Activated CD4-positive, alpha-beta T cell treated with anti-CD3 and anti-CD28 coated beads for 36 hours (primary cell): ENCODE results near the gene CLDN20. TPM values are rescaled to one million over a fixed set of nuclear protein-coding genes. Genes with fewer than 3 reads are reported as not detected.
"Not testable (repeated sequence)": the region's sequence is repeated elsewhere in the genome, so short reads cannot be mapped to it uniquely, and the experiment has no call there.

Experiments used
- ATAC-seq: fragments of 200-7000 bp; cut with Tn5 transposase; one replicate; pipeline ENCODE4 v1.10.0; 2021; ENCODE audit warnings: mild to moderate bottlenecking, moderate library complexity
- CTCF ChIA-PET: fragments of 350-600 bp; sonication (Branson Sonifier 250); formaldehyde crosslinking; loops from one replicate; lab custom pipeline; 2021; ENCODE audit warnings: antibody characterized with exemption; lab: Charles Lee
- POLR2A ChIA-PET: fragments of 350-600 bp; sonication (Branson Sonifier 250); formaldehyde crosslinking; loops from one replicate; lab custom pipeline; 2021; ENCODE audit warnings: antibody characterized with exemption, inconsistent platforms; lab: Charles Lee
- DNase-seq: peaks from one replicate; pipeline ENCODE4 v3.0.0-alpha.2; 2020
- H3K27ac Mint-ChIP-seq: one replicate; pipeline ENCODE4 v1.8.0; 2021; ENCODE audit warnings: mixed read lengths
- H3K27me3 Mint-ChIP-seq: one replicate; pipeline ENCODE4 v1.8.0; 2021; ENCODE audit warnings: mixed read lengths
- H3K36me3 Mint-ChIP-seq: one replicate; pipeline ENCODE4 v1.8.0; 2021; ENCODE audit warnings: low read depth, mixed read lengths
- H3K4me1 Mint-ChIP-seq: one replicate; pipeline ENCODE4 v1.8.0; 2021; ENCODE audit warnings: mixed read lengths
- H3K4me3 Mint-ChIP-seq: one replicate; pipeline ENCODE4 v1.8.0; 2021; ENCODE audit warnings: mild to moderate bottlenecking, moderate library complexity, mixed read lengths
- H3K9me3 Mint-ChIP-seq: one replicate; pipeline ENCODE4 v1.8.0; 2021; ENCODE audit warnings: low read depth, mixed read lengths
- intact Hi-C, 2 experiments: fragments of 100-400 bp; cut with DNase I in 1 of 2; cut with micrococcal nuclease in 1 of 2; formaldehyde crosslinking; loops; one replicate each; pipeline versions ENCODE4 v1.14.2 to v1.15.1; 2022 to 2024; cut with DNase I, micrococcal nuclease
- total RNA-seq, 2 experiments: library from RNA; stranded (reverse); gene quantifications; one replicate each; pipeline ENCODE4 v1.2.3, GENCODE V29; 2021

Gene CLDN20
- total RNA-seq, 2 experiments from 2014 or later = not detected

GRCh38 chr6:155259204-155259603, 4.6 kb upstream of the CLDN20 start:
- intact Hi-C loops = no loop called here
- ChIA-PET CTCF (interaction anchor here (1.3 kb wide), 3 partner anchors 9 to 25 kb away, joined by 4 to 5 read pairs (median 4); no protein-coding TSS in a partner anchor), POLR2A (no interaction called here)
- Mint-ChIP-seq H3K36me3 (peaks cover 32% of the 10 kb centered on the region), H3K4me3 (no peak overlapping the region), H3K9me3 (no peaks in the 10 kb centered on the region), H3K27ac (no peak overlapping the region), H3K27me3 (no peaks in the 10 kb centered on the region), H3K4me1 (peaks cover 16% of the 10 kb centered on the region)
- no peak for DNase-seq
- no peak for ATAC-seq

- no peaks in the 10 kb centered on the region for H3K27me3 Mint-ChIP-seq
- H3K27ac Mint-ChIP-seq = no peak overlapping the region
- intact Hi-C loops = loop anchor here in 1 of 2 experiments (10.0 kb wide), 1 partner anchor 575 kb away; no protein-coding TSS in a partner anchor
- no peak overlapping the region for H3K4me3 Mint-ChIP-seq
- peaks cover 14% of the 10 kb centered on the region for H3K4me1 Mint-ChIP-seq
- POLR2A ChIA-PET = no interaction called here
- no peak for ATAC-seq
- H3K9me3 Mint-ChIP-seq = no peaks in the 10 kb centered on the region
- DNase-seq = no peak
- H3K36me3 Mint-ChIP-seq = peaks cover 32% of the 10 kb centered on the region
- CTCF ChIA-PET = interaction anchor here (1.3 kb wide), 1 partner anchor 10 kb away, joined by 4 read pairs; no protein-coding TSS in a partner anchor
Observed at GRCh38 chr6:155259897-155260296, 3.9 kb upstream of the CLDN20 start.

- ChIA-PET CTCF (interaction anchor here (0.8 kb wide), 1 partner anchor 82 kb away, joined by 3 read pairs; no protein-coding TSS in a partner anchor), POLR2A (no interaction called here)
- ATAC-seq = no peak
- Mint-ChIP-seq H3K9me3 (no peaks in the 10 kb centered on the region), H3K4me3 (no peak overlapping the region), H3K27ac (peak overlapping the region; percentile 84), H3K27me3 (no peaks in the 10 kb centered on the region), H3K36me3 (peaks cover 31% of the 10 kb centered on the region), H3K4me1 (peaks cover 14% of the 10 kb centered on the region)
- intact Hi-C loops = loop anchor here in 1 of 2 experiments (10.0 kb wide), 1 partner anchor 576 kb away; no protein-coding TSS in a partner anchor
- DNase-seq = no peak
Observed at GRCh38 chr6:155260686-155261085, 3.1 kb upstream of the CLDN20 start.

- ATAC-seq (no peak), DNase-seq (no peak)
- Mint-ChIP-seq H3K9me3 (no peaks in the 10 kb centered on the region), H3K27ac (peak overlapping the region; percentile 84), H3K27me3 (no peaks in the 10 kb centered on the region), H3K4me3 (no peak overlapping the region), H3K36me3 (peaks cover 34% of the 10 kb centered on the region), H3K4me1 (peaks cover 17% of the 10 kb centered on the region)
- CTCF ChIA-PET = interaction anchor here (0.8 to 0.9 kb wide), 2 partner anchors 9 to 83 kb away, joined by 3 read pairs; no protein-coding TSS in a partner anchor
- intact Hi-C loops = loop anchor here in 1 of 2 experiments (10.0 kb wide), 1 partner anchor 577 kb away; no protein-coding TSS in a partner anchor
- POLR2A ChIA-PET = no interaction called here
Observed at GRCh38 chr6:155261111-155261900, 2.5 kb upstream of the CLDN20 start.

- Mint-ChIP-seq H3K36me3 (peaks cover 34% of the 10 kb centered on the region), H3K27ac (no peak overlapping the region), H3K4me3 (no peak overlapping the region), H3K9me3 (no peaks in the 10 kb centered on the region), H3K4me1 (peaks cover 17% of the 10 kb centered on the region), H3K27me3 (no peaks in the 10 kb centered on the region)
- ATAC-seq (no peak), DNase-seq (no peak)
- intact Hi-C loops = loop anchor here in 1 of 2 experiments (10.0 kb wide), 1 partner anchor 578 kb away; no protein-coding TSS in a partner anchor
- ChIA-PET CTCF (interaction anchor here (1.0 kb wide), 1 partner anchor 84 kb away, joined by 5 read pairs; no protein-coding TSS in a partner anchor), POLR2A (no interaction called here)
Observed at GRCh38 chr6:155262655-155263054, 1.2 kb upstream of the CLDN20 start.

- ChIA-PET CTCF (interaction anchor here (0.7 kb wide), 1 partner anchor 11 kb away, joined by 3 read pairs; no protein-coding TSS in a partner anchor), POLR2A (interaction anchor here (0.5 kb wide), 1 partner anchor 530 kb away, joined by 4 read pairs; no protein-coding TSS in a partner anchor)
- intact Hi-C loops = loop anchor here (5.0 to 10.0 kb wide), 2 partner anchors 88 to 580 kb away; no protein-coding TSS in a partner anchor
- Mint-ChIP-seq H3K27ac (peak overlapping the region; percentile 15), H3K27me3 (no peaks in the 10 kb centered on the region), H3K9me3 (no peaks in the 10 kb centered on the region), H3K4me3 (no peak overlapping the region), H3K4me1 (peaks cover 22% of the 10 kb centered on the region), H3K36me3 (peaks cover 31% of the 10 kb centered on the region)
- ATAC-seq = peak; percentile 19
- no peak for DNase-seq
Observed at GRCh38 chr6:155264693-155265320, 994 bp downstream of the CLDN20 start.

- H3K36me3 Mint-ChIP-seq = peaks cover 31% of the 10 kb centered on the region
- peaks cover 23% of the 10 kb centered on the region for H3K4me1 Mint-ChIP-seq
- ChIA-PET CTCF (interaction anchor here (0.7 to 2.6 kb wide), 2 partner anchors 10 to 88 kb away, joined by 3 to 11 read pairs; no protein-coding TSS in a partner anchor), POLR2A (no interaction called here)
- ATAC-seq = no peak
- no peak for DNase-seq
- no peaks in the 10 kb centered on the region for H3K27me3 Mint-ChIP-seq
- intact Hi-C loops = loop anchor here (5.0 to 10.0 kb wide), 2 partner anchors 89 to 581 kb away; no protein-coding TSS in a partner anchor
- no peaks in the 10 kb centered on the region for H3K9me3 Mint-ChIP-seq
- H3K4me3 Mint-ChIP-seq = no peak overlapping the region
- no peak overlapping the region for H3K27ac Mint-ChIP-seq
Observed at GRCh38 chr6:155265843-155266535, 2.2 kb downstream of the CLDN20 start.

GRCh38 chr6:155267411-155267810, 3.6 kb downstream of the CLDN20 start:
- no peak for ATAC-seq
- Mint-ChIP-seq H3K27ac (no peak overlapping the region), H3K9me3 (no peaks in the 10 kb centered on the region), H3K36me3 (peaks cover 29% of the 10 kb centered on the region), H3K4me3 (no peak overlapping the region), H3K4me1 (peaks cover 12% of the 10 kb centered on the region), H3K27me3 (no peaks in the 10 kb centered on the region)
- DNase-seq = no peak
- POLR2A ChIA-PET = no interaction called here
- intact Hi-C loops = loop anchor here (5.0 to 10.0 kb wide), 2 partner anchors 90 to 583 kb away; no protein-coding TSS in a partner anchor
- CTCF ChIA-PET = interaction anchor here (0.6 to 2.6 kb wide), 8 partner anchors 10 to 399 kb away, joined by 3 to 11 read pairs (median 4); no protein-coding TSS in a partner anchor

GRCh38 chr6:155268088-155268867, 4.5 kb downstream of the CLDN20 start:
- DNase-seq (peak; percentile 19), ATAC-seq (peak; percentile 51)
- intact Hi-C loops = loop anchor here (1.0 to 10.0 kb wide), 3 partner anchors 91 to 583 kb away; no protein-coding TSS in a partner anchor
- H3K9me3 Mint-ChIP-seq, POLR2A ChIA-PET, H3K4me3 Mint-ChIP-seq, H3K27me3 Mint-ChIP-seq, H3K27ac Mint-ChIP-seq: not testable (repeated sequence)
- H3K36me3 Mint-ChIP-seq = peaks cover 31% of the 10 kb centered on the region
- CTCF ChIA-PET = interaction anchor here (0.6 to 3.3 kb wide), 14 partner anchors 9 to 594 kb away, joined by 3 to 16 read pairs (median 4); no protein-coding TSS in a partner anchor
- peaks cover 12% of the 10 kb centered on the region for H3K4me1 Mint-ChIP-seq

GRCh38 chr6:155269765-155270164, 6.0 kb downstream of the CLDN20 start:
- DNase-seq (no peak), ATAC-seq (no peak)
- intact Hi-C loops = loop anchor here (5.0 to 10.0 kb wide), 2 partner anchors 92 to 585 kb away; no protein-coding TSS in a partner anchor
- H3K36me3 Mint-ChIP-seq = peaks cover 28% of the 10 kb centered on the region
- POLR2A ChIA-PET = no interaction called here
- no peaks in the 10 kb centered on the region for H3K9me3 Mint-ChIP-seq
- H3K4me3 Mint-ChIP-seq = no peak overlapping the region
- no peak overlapping the region for H3K27ac Mint-ChIP-seq
- H3K27me3 Mint-ChIP-seq = no peaks in the 10 kb centered on the region
- H3K4me1 Mint-ChIP-seq = peaks cover 14% of the 10 kb centered on the region
- CTCF ChIA-PET = interaction anchor here (1.0 to 3.3 kb wide), 6 partner anchors 8 to 402 kb away, joined by 3 to 16 read pairs (median 8); no protein-coding TSS in a partner anchor
